GM12801 (cell line): ENCODE results near the gene MMP24.

ENCODE experiments used
- CTCF ChIP-seq: IDR thresholded peaks from one replicate; pipeline ENCODE4 v1.5.1; 2011; ENCODE audit warnings: control low read depth; ENCODE audit not compliant: insufficient read length; ENCODE audit errors: extremely low read depth

MMP24 gene

GRCh38 chr20:35276408-35276807 is 49.9 kb downstream of the MMP24 start:
- no peak for TF ChIP-seq CTCF

GRCh38 chr20:35277127-35277526 is 50.6 kb downstream of the MMP24 start:
- no peak for TF ChIP-seq CTCF

GRCh38 chr20:35277531-35278395 is 51.3 kb downstream of the MMP24 start, which contains the start of gene MMP24OS:
MMP24OS (minus strand) TSS chr20:35278122; CDS start chr20:35277929, 193 bp downstream.
- no peak for TF ChIP-seq CTCF

GRCh38 chr20:35279040-35279439 is 52.5 kb downstream of the MMP24 start:
- no peak for TF ChIP-seq CTCF

- no peak for TF ChIP-seq CTCF
Measured at GRCh38 chr20:35279533-35280174, 53.2 kb downstream of the MMP24 start.

GRCh38 chr20:35280523-35280922 is 54.0 kb downstream of the MMP24 start:
- no peak for TF ChIP-seq CTCF

- TF ChIP-seq CTCF, result no peak
Measured at GRCh38 chr20:35281506-35282101, 55.1 kb downstream of the MMP24 start.
